Uterus (tissue), 2 donors: ENCODE measurements around the gene PC.

Source experiments
- CTCF ChIP-seq, 4 experiments: fragments of 200-600 bp in 2 of 4; fragments of 450-650 bp in 2 of 4; sonication (generic) in 2 of 4; IDR thresholded peaks; one replicate each; pipeline ENCODE4 v1.5.1; 2016 to 2019; ENCODE audit warnings: antibody characterized with exemption in 4 of 4, mild to moderate bottlenecking in 2 of 4, moderate library complexity in 1 of 4
- POLR2A ChIP-seq, 2 donors: fragments of 450-650 bp; IDR thresholded peaks; one replicate each; pipeline ENCODE4 v1.6.1; 2016; ENCODE audit warnings: antibody characterized with exemption in 2 of 2, mild to moderate bottlenecking in 1 of 2, moderate library complexity in 1 of 2

GRCh38 chr11:66905631-66906030, 52.6 kb downstream of the PC start:
- TF ChIP-seq CTCF (IDR thresholded peaks at IDR 0.05) (no peak), POLR2A (IDR thresholded peaks at IDR 0.05) (no peak)
